HG03108 (cell line): ENCODE data around the gene PPP1R11.
A peak's percentile ranks its signal among the peaks of the same experiment; 100 is the strongest.

ENCODE experiments used
- ATAC-seq: cut with Tn5 transposase; IDR thresholded peaks from one replicate; pipeline ENCODE4 v1.9.1; 2021; ENCODE audit warnings: moderate library complexity; ENCODE audit not compliant: unreplicated experiment

The PPP1R11 gene

GRCh38 chr6:30061092-30061857 is 5.7 kb upstream of the PPP1R11 start, which contains the start of gene POLR1H:
POLR1H (plus strand) TSS chr6:30061265; CDS start chr6:30061525, 260 bp downstream.
- ATAC-seq: peak; percentile 82

DNA sequence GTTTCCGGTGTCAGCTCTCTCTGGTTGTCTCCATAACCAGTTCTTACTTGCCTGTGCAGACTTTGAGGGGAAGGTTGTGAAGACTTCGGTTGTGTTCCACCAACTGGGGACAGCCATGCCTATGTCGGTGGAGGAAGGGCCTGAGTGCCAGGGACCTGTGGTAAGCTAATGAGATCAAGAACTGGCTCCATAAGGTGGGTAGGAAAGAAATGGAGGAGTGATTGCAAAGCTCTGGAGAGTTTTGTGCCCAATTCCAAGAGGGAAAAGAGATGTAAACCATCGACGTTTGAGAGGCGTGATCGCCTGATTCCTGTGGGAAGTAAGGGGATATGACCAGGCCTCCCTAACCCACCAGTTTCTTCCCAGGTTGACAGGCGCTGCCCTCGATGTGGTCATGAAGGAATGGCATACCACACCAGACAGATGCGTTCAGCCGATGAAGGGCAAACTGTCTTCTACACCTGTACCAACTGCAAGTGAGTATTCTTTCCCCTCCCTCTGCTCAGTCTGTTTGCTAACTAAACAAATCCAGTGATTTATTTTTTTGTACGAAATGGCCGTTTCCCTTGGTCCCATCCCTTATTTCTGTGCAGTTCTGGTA is 5.0 kb upstream of the PPP1R11 start:
- ATAC-seq: no peak

DNA sequence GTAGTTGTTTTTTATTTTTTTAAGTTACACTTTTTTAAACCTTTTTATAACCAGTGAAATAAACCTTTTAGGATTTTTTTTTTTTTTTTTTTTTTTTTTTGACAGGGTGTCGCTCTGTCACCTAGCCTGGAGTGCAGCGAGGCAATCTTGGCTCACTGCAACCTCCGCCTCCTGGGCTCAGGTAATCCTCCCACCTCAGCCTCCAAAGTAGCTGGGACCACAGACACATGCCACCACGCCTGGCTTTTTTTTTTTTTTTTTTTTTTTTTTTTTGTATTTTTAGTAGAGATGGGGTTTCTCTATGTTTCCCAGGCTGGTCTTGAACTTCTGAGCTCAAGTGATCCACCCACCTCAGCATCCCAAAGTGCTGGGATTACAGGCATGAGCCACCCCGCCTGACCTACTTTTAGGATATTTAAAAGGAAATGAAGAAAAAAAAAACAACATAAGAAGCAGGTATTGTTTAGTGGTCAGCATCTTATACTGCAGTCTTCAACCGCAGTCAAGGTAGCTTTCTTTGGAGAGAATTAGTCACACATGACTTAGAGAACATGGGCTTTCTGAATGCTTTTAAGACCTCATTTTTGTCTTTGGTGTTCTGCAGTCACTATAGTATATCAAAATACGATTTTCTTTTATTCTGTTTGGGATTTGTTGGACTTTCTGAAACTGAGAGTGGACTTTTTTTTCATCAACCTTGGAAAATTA is 4.4 kb upstream of the PPP1R11 start:
- ATAC-seq: no peak

GRCh38 chr6:30063315-30063714 is 3.7 kb upstream of the PPP1R11 start:
- no peak for ATAC-seq

DNA sequence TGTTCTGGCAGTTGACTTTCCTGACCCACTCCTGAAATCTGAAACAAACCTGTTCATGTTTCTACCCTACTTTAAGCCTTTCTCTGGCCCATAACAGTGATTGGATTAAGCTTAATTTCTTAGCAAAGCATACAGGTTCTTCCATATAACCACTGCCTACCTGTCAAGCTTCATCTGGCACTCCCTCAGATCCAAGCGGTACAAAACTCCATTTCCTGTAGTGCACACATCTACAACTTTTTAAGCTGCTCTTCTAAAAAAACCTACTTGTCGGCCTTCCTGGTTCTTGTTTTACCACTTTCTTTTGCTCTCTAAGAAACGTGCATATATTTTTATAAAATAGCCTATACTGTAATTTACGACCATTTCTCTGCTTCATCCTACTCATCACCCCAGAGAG is 916 bp upstream of the PPP1R11 start:
- ATAC-seq: no peak

DNA sequence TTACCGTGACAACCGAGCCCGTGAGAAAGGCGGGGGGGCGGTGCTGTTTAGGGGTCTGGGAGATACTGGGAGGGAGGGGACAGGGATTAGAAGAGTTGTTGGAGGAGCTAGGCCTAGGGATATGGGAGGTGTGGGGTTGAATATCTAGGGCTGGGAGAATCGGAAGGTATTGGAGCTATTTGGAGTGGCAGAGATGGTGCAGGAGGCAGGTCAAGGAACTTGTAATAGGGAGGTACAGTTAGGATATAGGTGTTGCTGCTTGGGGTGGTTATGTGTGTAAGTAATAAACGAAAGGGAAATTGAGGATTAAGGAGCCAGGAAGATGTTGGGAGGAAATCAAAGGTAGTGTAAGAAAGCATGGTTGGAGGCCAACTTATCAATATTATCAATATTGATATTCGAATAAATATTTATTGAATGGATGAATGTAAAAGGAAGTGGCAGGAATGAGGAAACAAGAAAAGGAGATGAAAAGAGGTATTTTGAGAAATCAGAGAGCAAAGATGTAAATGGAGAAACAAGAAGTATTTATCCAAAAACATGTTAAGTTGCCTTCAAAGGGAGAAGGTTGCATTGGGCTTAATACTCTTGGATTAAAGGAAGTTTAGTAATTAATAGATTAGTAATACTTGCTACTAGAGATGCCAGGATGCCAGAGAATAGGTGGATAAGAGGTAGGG is 602 bp downstream of the PPP1R11 start:
- no peak for ATAC-seq

DNA sequence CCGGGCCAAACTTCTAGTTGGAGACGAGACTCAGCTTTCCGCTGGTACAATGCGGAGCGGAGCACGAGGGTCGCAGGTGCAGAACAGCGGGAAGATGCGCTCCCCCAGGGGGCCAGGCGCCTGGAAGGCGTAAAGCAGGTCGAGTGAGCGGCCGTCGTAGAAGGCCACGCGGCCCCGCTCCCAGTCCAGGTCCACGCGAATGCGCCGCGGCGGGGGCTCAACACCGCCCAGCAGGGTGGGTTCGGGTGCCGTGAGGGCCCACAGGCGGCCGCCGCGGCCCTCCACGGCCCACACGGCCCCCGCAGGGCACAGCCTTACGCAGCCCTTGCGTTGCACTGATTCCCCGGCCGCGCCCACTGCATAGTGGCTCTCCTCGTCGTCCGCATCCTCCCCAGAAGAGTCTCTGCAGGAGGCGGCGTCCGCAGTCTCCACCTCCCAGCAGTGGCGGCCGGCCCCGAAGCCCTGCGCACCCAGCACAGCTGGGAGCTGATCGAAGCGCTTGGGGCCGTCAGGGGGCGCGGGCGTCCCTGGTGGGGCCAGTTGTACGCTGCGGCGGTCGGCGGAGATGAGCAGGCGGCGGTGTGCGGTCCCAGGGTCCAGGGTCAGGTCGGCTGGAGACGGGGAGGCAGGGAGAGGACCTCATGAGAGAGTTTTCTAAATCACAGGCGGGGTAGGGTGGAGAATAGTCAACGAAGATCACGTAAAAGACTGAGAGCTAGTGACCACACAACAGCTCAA is 4.3 kb downstream of the PPP1R11 start:
- ATAC-seq: no peak

DNA sequence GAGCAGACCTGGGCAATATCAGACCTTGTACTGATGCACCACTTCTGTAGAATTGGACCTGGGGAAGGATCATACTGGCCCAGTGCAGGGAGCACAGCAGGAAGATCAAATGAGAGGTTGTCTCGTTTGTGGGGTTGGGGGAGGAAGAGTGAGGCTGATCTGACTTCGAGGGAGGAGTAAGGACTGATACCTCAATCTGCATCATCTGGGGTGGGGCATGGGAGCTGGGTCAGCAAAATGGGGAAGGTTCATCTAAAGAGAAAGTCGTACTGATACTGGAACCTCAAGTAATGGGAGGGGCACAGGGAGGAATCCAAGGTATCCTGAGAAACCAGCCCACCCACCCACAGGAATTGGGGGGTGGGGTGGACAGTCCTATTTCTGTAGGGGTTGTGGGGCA is 4.9 kb downstream of the PPP1R11 start:
- ATAC-seq: no peak

DNA sequence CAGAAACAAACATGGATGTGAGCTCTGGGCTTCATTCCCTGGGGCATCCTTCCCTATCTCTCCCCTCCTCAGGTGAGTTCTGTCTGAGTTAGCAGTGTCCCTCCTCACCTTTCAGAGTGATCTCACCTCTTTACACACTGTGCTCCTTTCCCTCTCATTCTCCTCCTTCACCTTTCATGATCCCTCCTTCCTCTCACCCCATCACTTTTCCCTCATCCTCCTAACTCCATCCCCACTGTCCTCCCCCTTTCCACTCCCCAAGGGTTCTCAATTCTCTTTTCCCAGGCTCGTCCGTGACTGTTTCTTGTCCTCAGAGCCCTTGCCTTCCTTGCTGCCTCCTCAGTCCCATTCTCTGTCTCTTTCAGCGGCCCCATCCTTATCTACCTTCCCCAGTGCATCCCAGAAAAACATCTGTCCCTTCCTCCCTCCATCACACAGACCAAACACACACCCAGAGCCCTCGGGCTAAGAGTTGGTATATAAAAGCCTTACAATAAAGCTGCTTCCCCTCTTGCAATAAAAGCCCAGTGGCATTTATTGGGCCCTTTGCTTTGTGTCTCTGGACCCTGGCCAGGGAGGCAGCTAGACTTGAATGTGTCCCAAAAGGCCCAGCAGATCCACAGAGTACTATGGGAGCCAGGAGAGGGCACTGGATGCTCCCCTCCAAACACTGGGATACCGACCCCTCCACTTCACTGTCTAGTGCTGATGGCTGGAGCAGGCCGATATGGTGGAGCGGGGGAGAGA is 6.7 kb downstream of the PPP1R11 start:
- ATAC-seq: no peak

GRCh38 chr6:30074331-30075093 is 7.5 kb downstream of the PPP1R11 start:
- no peak for ATAC-seq

GRCh38 chr6:30075094-30075789 is 8.2 kb downstream of the PPP1R11 start, which contains the start of gene RNF39:
RNF39 (minus strand) TSS chr6:30075769; CDS start chr6:30075585, 184 bp downstream.
- no peak for ATAC-seq

DNA sequence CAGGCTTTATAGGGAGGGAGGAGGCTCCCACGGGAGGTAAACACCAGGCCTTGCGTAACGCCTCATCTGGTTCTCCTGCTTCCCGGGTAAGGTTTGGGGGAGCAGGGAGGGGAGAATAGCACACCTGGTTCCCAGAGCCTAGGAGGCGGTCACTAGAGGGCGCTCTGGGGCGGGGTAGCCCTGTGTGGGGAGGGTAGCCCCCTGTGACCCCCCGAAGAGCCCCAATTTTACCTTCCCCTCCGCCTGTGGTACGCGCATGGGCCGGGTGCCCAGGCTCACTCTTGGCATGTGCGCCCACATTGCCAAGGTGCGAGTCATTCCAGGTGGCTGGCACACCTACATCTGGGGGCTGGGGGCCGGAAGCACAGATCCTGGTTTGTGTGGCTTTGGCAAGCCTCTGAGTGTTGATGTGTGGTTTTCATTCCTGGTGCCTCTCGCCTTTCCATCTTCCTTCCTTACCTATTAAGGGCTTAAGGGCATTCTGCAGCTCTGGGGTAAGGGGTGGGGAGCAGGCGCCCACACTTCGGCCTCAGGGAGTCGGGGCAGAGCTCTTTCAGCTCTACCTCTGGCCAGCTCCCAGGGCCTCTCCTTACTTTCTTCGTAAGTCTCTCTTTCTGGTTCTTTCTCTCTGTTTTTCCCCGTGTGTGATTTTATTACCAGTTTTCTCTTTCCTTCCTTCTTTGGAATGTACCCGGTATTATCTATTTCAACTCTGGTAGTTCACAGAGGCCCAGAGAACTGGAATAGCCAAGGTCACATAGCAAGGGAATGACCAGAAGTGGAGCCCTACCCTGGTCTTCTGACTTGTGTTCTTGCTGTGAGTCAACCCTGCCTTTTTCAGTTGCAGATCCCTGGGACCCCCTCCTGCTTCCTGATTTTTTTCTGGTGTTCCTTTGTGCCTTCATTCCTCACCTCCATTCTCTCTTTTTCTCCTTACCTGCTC is 9.1 kb downstream of the PPP1R11 start:
- no peak for ATAC-seq

GRCh38 chr6:30077218-30077617 is 10.2 kb downstream of the PPP1R11 start:
- no peak for ATAC-seq

- no peak for ATAC-seq
These were observed 20.9 kb downstream of the PPP1R11 start for GRCh38 chr6:30087876-30088275.

- no peak for ATAC-seq
These were observed 24.8 kb downstream of the PPP1R11 start for GRCh38 chr6:30091577-30092381.

DNA sequence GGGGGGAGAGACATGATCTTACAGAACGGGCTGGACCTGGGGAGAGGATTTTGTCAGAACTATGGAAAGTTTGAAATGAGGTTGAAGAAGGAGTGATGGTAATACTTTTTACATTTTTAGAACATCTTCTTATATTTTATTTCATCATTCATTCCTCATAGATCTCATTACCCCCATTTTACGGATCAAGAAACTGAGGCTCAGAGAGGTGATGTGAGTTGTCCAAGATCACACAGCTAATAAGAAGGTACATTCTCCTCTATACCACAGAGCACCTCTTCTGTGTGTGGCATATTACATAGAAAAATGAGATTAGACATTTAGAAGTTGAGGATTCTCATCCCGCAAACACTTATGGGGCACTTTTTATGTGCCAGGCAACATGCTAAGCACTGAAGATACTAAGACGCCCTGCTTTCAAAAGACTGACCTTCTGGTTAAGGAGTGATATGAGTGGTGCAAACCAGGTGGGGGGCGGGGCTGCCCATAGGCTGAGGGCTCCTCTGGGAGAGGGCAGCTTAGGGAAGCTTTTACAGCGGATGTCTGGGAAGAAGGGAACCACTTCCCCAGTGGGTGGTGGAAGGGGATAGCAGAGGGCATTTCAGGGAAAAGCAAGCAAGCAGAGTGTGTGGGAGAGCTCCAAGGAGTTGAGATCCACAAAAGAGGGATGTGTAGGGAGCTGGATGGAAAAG is 26.0 kb downstream of the PPP1R11 start:
- ATAC-seq: no peak
